Mesendoderm (in vitro differentiated cells): ENCODE results near the gene DBNDD2.
A peak's percentile ranks its signal among the peaks of the same experiment; 100 is the strongest.

ENCODE experiments used
- DNase-seq: peaks from one replicate; pipeline ENCODE4 v3.0.0; 2013
- H2AK5ac ChIP-seq: 2 replicates; pipeline ENCODE4 v1.6.1; 2013; ENCODE audit warnings: low read length, inconsistent platforms
- H2BK120ac ChIP-seq: 2 replicates; pipeline ENCODE4 v1.6.1; 2013; ENCODE audit warnings: low read depth, mild to moderate bottlenecking, low read length, moderate library complexity, mixed read lengths
- H2BK15ac ChIP-seq: replicated peaks from 2 replicates; pipeline ENCODE4 v1.6.1; 2013; ENCODE audit warnings: low read depth, mild to moderate bottlenecking, moderate library complexity
- H2BK5ac ChIP-seq: 2 replicates; pipeline ENCODE4 v1.6.1; 2013; ENCODE audit warnings: low read length, inconsistent platforms
- H3K18ac ChIP-seq: 2 replicates; pipeline ENCODE4 v1.6.1; 2013; ENCODE audit warnings: mild to moderate bottlenecking, low read length, mixed read lengths
- H3K23ac ChIP-seq: one replicate; pipeline ENCODE4 v1.6.1; 2013; ENCODE audit warnings: low read length
- H3K27ac ChIP-seq: 2 replicates; pipeline ENCODE4 v1.5.1; 2013; ENCODE audit warnings: low read depth, mild to moderate bottlenecking, inconsistent platforms, low read length, moderate library complexity
- H3K27me3 ChIP-seq: 2 replicates; pipeline ENCODE4 v1.6.1; 2013; ENCODE audit warnings: low read length, control low read depth, mild to moderate bottlenecking, inconsistent platforms; ENCODE audit not compliant: insufficient read depth, poor library complexity
- H3K36me3 ChIP-seq: 2 replicates; pipeline ENCODE4 v1.6.1; 2013; ENCODE audit warnings: low read length, inconsistent platforms; ENCODE audit not compliant: control insufficient read depth, insufficient read depth
- H3K4ac ChIP-seq: one replicate; pipeline ENCODE4 v1.6.1; 2013; ENCODE audit warnings: low read depth, mild to moderate bottlenecking, low read length, moderate library complexity
- H3K4me1 ChIP-seq: 2 replicates; pipeline ENCODE4 v1.6.1; 2013; ENCODE audit warnings: low read depth, low read length, inconsistent platforms; ENCODE audit not compliant: control insufficient read depth
- H3K4me2 ChIP-seq: 2 replicates; pipeline ENCODE4 v1.6.1; 2013; ENCODE audit warnings: low read length
- H3K4me3 ChIP-seq: 2 replicates; pipeline ENCODE4 v1.5.1; 2013; ENCODE audit warnings: mild to moderate bottlenecking, low read length
- H3K56ac ChIP-seq: one replicate; pipeline ENCODE4 v1.6.1; 2013; ENCODE audit warnings: low read length
- H3K79me1 ChIP-seq: 2 replicates; pipeline ENCODE4 v1.6.1; 2013; ENCODE audit warnings: low read length, inconsistent platforms
- H3K79me2 ChIP-seq: 2 replicates; pipeline ENCODE4 v1.6.1; 2013; ENCODE audit warnings: mild to moderate bottlenecking, low read length; ENCODE audit not compliant: control insufficient read depth, insufficient read depth
- H3K9ac ChIP-seq: 2 replicates; pipeline ENCODE4 v1.6.1; 2013; ENCODE audit warnings: low read length, inconsistent platforms
- H4K5ac ChIP-seq: one replicate; pipeline ENCODE4 v1.6.1; 2013; ENCODE audit warnings: low read length
- H4K8ac ChIP-seq: one replicate; pipeline ENCODE4 v1.6.1; 2013; ENCODE audit warnings: low read depth, mild to moderate bottlenecking, control low read depth, low read length, moderate library complexity
- WGBS: extraction: QIAGEN DNeasy Blood & Tissue Kit; methylation state at CpG from one replicate; pipeline ENCODE4 v1.1.7; 2013; ENCODE audit warnings: low lambda C conversion rate, missing lambda C conversion rate; ENCODE audit not compliant: insufficient coverage; ENCODE audit errors: extremely low coverage; 5-methylcytosine and 5-hydroxymethylcytosine counted together

The DBNDD2 gene

GRCh38 chr20:45449528-45449927, 41.4 kb downstream of the DBNDD2 start:
- DNase-seq, result peak; percentile 81
- no peak overlapping the region for H3K4ac ChIP-seq
- H2BK120ac ChIP-seq, result no peak overlapping the region
- H4K8ac ChIP-seq, result no peak overlapping the region
- H3K27ac ChIP-seq, result no peak overlapping the region
- no peak overlapping the region for H3K23ac ChIP-seq
- H3K79me2 ChIP-seq, result no peaks in the 10 kb centered on the region
- peak overlapping the region; percentile 76 for H2AK5ac ChIP-seq
- H3K27me3 ChIP-seq, result no peaks in the 10 kb centered on the region
- H3K9ac ChIP-seq, result peak overlapping the region; percentile 24
- peak overlapping the region; percentile 81 for H3K18ac ChIP-seq
- no peaks in the 10 kb centered on the region for H3K36me3 ChIP-seq
- peaks cover 8% of the 10 kb centered on the region for H3K4me1 ChIP-seq
- H3K56ac ChIP-seq, result peak overlapping the region; percentile 69
- WGBS, result no CpG with 5 or more reads among the region's 3 CpGs
- H2BK5ac ChIP-seq, result no peak overlapping the region
- no peak overlapping the region for H2BK15ac ChIP-seq
- H3K4me2 ChIP-seq, result no peak overlapping the region
- no peaks in the 10 kb centered on the region for H3K79me1 ChIP-seq
- H3K4me3 ChIP-seq, result no peak overlapping the region
- H4K5ac ChIP-seq, result peak overlapping the region; percentile 41

- DNase-seq, result peak; percentile 84
- Histone ChIP-seq H2BK120ac (no peak overlapping the region), H3K27ac (peak overlapping the region; percentile 26), H4K5ac (no peak overlapping the region), H3K4ac (no peak overlapping the region), H3K9ac (peak overlapping the region; percentile 14), H3K4me2 (no peak overlapping the region), H4K8ac (no peak overlapping the region), H3K79me1 (no peaks in the 10 kb centered on the region), H2BK5ac (peak overlapping the region; percentile 56), H3K27me3 (no peaks in the 10 kb centered on the region), H3K79me2 (no peaks in the 10 kb centered on the region), H3K4me3 (no peak overlapping the region), H3K36me3 (no peaks in the 10 kb centered on the region), H3K56ac (peak overlapping the region; percentile 69), H3K23ac (peak overlapping the region; percentile 12), H3K4me1 (peaks cover 8% of the 10 kb centered on the region), H2BK15ac (no peak overlapping the region), H3K18ac (peak overlapping the region; percentile 4), H2AK5ac (peak overlapping the region; percentile 76)
- no CpG with 5 or more reads among the region's 5 CpGs for WGBS
Observed at GRCh38 chr20:45450097-45450818, 42.2 kb downstream of the DBNDD2 start.

- Histone ChIP-seq H2AK5ac (no peak overlapping the region), H3K79me1 (no peaks in the 10 kb centered on the region), H3K4me2 (no peak overlapping the region), H3K9ac (no peak overlapping the region), H3K4me1 (peaks cover 6% of the 10 kb centered on the region), H4K8ac (no peak overlapping the region), H3K18ac (no peak overlapping the region), H3K79me2 (no peaks in the 10 kb centered on the region), H4K5ac (no peak overlapping the region), H3K27ac (no peak overlapping the region), H3K36me3 (no peaks in the 10 kb centered on the region), H2BK15ac (no peak overlapping the region), H3K56ac (no peak overlapping the region), H3K27me3 (no peaks in the 10 kb centered on the region), H3K4ac (no peak overlapping the region), H3K4me3 (no peak overlapping the region), H3K23ac (no peak overlapping the region), H2BK5ac (no peak overlapping the region), H2BK120ac (no peak overlapping the region)
- DNase-seq, result no peak
- no CpG with 5 or more reads among the region's 4 CpGs for WGBS
Observed at GRCh38 chr20:45452238-45452637, 44.1 kb downstream of the DBNDD2 start.

GRCh38 chr20:45452772-45453691, 44.9 kb downstream of the DBNDD2 start:
- Histone ChIP-seq H3K27ac (no peak overlapping the region), H2BK5ac (no peak overlapping the region), H3K4ac (no peak overlapping the region), H3K36me3 (no peaks in the 10 kb centered on the region), H3K79me2 (no peaks in the 10 kb centered on the region), H2AK5ac (no peak overlapping the region), H4K5ac (no peak overlapping the region), H3K18ac (no peak overlapping the region), H3K4me3 (no peak overlapping the region), H2BK15ac (no peak overlapping the region), H2BK120ac (no peak overlapping the region), H4K8ac (no peak overlapping the region), H3K9ac (no peak overlapping the region), H3K4me2 (no peak overlapping the region), H3K56ac (no peak overlapping the region), H3K4me1 (peaks cover 6% of the 10 kb centered on the region), H3K79me1 (no peaks in the 10 kb centered on the region), H3K27me3 (no peaks in the 10 kb centered on the region), H3K23ac (no peak overlapping the region)
- no peak for DNase-seq
- WGBS, result no CpG with 5 or more reads among the region's 4 CpGs

GRCh38 chr20:45456632-45457031, 48.5 kb downstream of the DBNDD2 start:
- no peak overlapping the region for H3K4me3 ChIP-seq
- H3K79me2 ChIP-seq, result no peaks in the 10 kb centered on the region
- H2AK5ac ChIP-seq, result no peak overlapping the region
- H2BK5ac ChIP-seq, result no peak overlapping the region
- DNase-seq, result peak; percentile 78
- no peak overlapping the region for H2BK15ac ChIP-seq
- no peaks in the 10 kb centered on the region for H3K4me1 ChIP-seq
- no peak overlapping the region for H3K4ac ChIP-seq
- no peak overlapping the region for H3K27ac ChIP-seq
- H3K27me3 ChIP-seq, result no peaks in the 10 kb centered on the region
- no peak overlapping the region for H3K4me2 ChIP-seq
- no peak overlapping the region for H3K56ac ChIP-seq
- H3K79me1 ChIP-seq, result no peaks in the 10 kb centered on the region
- H4K8ac ChIP-seq, result no peak overlapping the region
- H3K9ac ChIP-seq, result no peak overlapping the region
- no peak overlapping the region for H2BK120ac ChIP-seq
- no CpG with 5 or more reads among the region's 6 CpGs for WGBS
- H3K23ac ChIP-seq, result no peak overlapping the region
- H3K36me3 ChIP-seq, result no peaks in the 10 kb centered on the region
- H3K18ac ChIP-seq, result no peak overlapping the region
- H4K5ac ChIP-seq, result no peak overlapping the region
